HepG2 (cell line): ENCODE results near the gene TSGA10. TPM values are rescaled to one million over a fixed set of nuclear protein-coding genes. Genes with fewer than 3 reads are reported as not detected.

Experiments used
- AHDC1 ChIP-seq: sonication (generic); formaldehyde crosslinking; IDR thresholded peaks from 2 replicates; pipeline ENCODE4 v1.5.1; 2020; ENCODE audit warnings: mild to moderate bottlenecking, missing genetic modification reagents, borderline replicate concordance
- ARID5B ChIP-seq: IDR thresholded peaks from 2 replicates; pipeline ENCODE4 v1.4.0; 2020; ENCODE audit warnings: mild to moderate bottlenecking, missing genetic modification reagents
- ATF5 ChIP-seq: sonication (generic); formaldehyde crosslinking; IDR thresholded peaks from 2 replicates; pipeline ENCODE4 v1.4.0; 2020; ENCODE audit warnings: mild to moderate bottlenecking, low read depth, missing genetic modification reagents
- EHMT2 ChIP-seq: fragments of 200-600 bp; sonication (generic); IDR thresholded peaks from 2 replicates; pipeline ENCODE4 v1.7.0; 2017; ENCODE audit warnings: antibody characterized with exemption, low read depth, low read length, borderline replicate concordance
- GMEB2 ChIP-seq: IDR thresholded peaks from 2 replicates; pipeline ENCODE4 v1.6.1; 2016; ENCODE audit warnings: missing biosample characterization, missing genetic modification reagents, low read depth
- NFYB ChIP-seq: sonication (generic); formaldehyde crosslinking; IDR thresholded peaks from 2 replicates; pipeline ENCODE4 v1.4.0; 2020; ENCODE audit warnings: missing genetic modification reagents
- ZBTB26 ChIP-seq: IDR thresholded peaks from 2 replicates; pipeline ENCODE4 v1.6.1; 2016; ENCODE audit warnings: missing compliant biosample characterization, missing genetic modification reagents, borderline replicate concordance
- ZNF18 ChIP-seq: sonication (generic); formaldehyde crosslinking; IDR thresholded peaks from 2 replicates; pipeline ENCODE4 v1.8.0; 2022; ENCODE audit warnings: mild to moderate bottlenecking, missing genetic modification reagents; ENCODE audit not compliant: insufficient replicate concordance
- ZNF296 ChIP-seq: sonication (generic); formaldehyde crosslinking; conservative IDR thresholded peaks from 2 replicates; pipeline ENCODE4 v1.5.0; 2020; ENCODE audit warnings: mild to moderate bottlenecking, missing genetic modification reagents
- ZNF496 ChIP-seq: sonication (generic); formaldehyde crosslinking; IDR thresholded peaks from 2 replicates; pipeline ENCODE4 v1.8.1; 2023; ENCODE audit warnings: mild to moderate bottlenecking, moderate library complexity, missing genetic modification reagents; ENCODE audit not compliant: insufficient replicate concordance
- polyA plus RNA-seq, 8 experiments: library from polyadenylated mRNA; depleted of rRNA in 3 of 8; stranded (reverse) in 7 of 8; unstranded in 1 of 8; fragments of >200 nt; fragmentation: Illumina TruSeq in 4 of 8; extraction: Trizol in 4 of 8; gene quantifications; 2 replicates each; pipeline versions ENCODE4 v1.2.1 to v1.2.3, GENCODE V29; 2011 to 2016; ENCODE audit warnings: low read depth in 4 of 8, missing spikeins in 1 of 8, mixed read lengths in 1 of 8; ENCODE audit not compliant: insufficient read depth in 1 of 8
- total RNA-seq, 5 experiments: library from RNA; depleted of rRNA; stranded (reverse); fragments of >200 nt; fragmentation: Illumina TruSeq; extraction: Trizol; gene quantifications; 2 replicates each; pipeline ENCODE4 v1.2.3, GENCODE V29; 2016; ENCODE audit warnings: low read depth in 1 of 5

TSGA10 gene
- total and polyA plus RNA-seq, 2 of the 13 experiments (the other 11 are each of a cell fraction or from before 2014, with no cell fraction given), result 4.7 to 13.1 TPM

GRCh38 chr2:99154643-99155536, at the start of gene TSGA10, which contains the start of gene LIPT1 (continued):
- TF ChIP-seq GMEB2 (peak; percentile 80), ARID5B (CRISPR knock-in tag) (peak; percentile 87), EHMT2 (no peak), AHDC1 (CRISPR knock-in tag) (peak; percentile 64; the same call in 1 of the 2 replicates), ZNF496 (CRISPR knock-in tag) (no peak), ZBTB26 (CRISPR knock-in tag) (peak; percentile 78; the same call in 1 of the 2 replicates), ZNF18 (CRISPR knock-in tag) (peak; percentile 95), ATF5 (CRISPR knock-in tag) (peak; percentile 95), NFYB (CRISPR knock-in tag) (peak; percentile 47), ZNF296 (no peak; the same call in 1 of the 2 replicates)
